SKM-1 treated with dmso at 0.1 percent for 144 hours (cell line): ENCODE results near the gene MED25.

ENCODE experiments used
- DNase-seq: peaks from one replicate; lab custom pipeline; 2025; ENCODE audit not compliant: unreplicated experiment; lab: John Stamatoyannopoulos, UW

The MED25 gene

GRCh38 chr19:49798574-49798973 is 19.5 kb upstream of the MED25 start:
- no peak for DNase-seq

DNA sequence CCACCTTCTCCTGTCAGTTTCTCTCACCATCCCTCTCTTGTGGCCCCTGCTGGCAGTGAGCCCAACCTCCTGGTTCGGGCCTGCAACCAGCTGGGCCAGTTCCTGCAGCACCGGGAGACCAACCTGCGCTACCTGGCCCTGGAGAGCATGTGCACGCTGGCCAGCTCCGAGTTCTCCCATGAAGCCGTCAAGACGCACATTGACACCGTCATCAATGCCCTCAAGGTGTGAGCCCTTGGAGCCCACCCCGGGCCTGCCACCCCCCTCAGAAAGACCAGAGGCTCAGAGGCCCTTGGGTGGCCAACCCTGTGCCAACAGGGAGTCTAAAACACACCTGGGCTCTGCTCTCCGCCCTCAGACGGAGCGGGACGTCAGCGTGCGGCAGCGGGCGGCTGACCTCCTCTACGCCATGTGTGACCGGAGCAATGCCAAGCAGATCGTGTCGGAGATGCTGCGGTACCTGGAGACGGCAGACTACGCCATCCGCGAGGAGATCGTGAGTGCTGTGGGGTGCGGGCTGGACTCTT is 18.8 kb upstream of the MED25 start:
- DNase-seq = no peak

DNA sequence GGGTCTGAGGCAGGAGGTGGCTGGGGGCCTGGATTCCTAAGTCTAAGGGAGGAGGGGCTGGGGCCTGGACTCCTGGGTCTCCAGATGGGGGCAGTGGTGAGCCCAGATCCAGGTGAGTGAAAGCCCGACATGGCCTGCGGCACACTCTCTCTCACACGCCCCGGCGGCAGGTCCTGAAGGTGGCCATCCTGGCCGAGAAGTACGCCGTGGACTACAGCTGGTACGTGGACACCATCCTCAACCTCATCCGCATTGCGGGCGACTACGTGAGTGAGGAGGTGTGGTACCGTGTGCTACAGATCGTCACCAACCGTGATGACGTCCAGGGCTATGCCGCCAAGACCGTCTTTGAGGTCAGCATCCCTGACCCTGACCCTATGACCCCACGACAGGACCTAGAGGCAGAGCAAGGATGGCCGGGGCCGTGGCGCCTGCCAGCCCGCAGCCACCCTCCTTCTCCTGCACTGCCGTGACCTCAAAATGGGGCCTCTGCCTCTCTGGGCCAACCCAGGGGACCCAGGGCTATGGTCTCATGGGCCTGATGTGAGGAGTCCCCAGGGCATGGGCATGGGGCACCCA is 18.2 kb upstream of the MED25 start:
- DNase-seq = no peak

- DNase-seq = no peak
These were observed 17.3 kb upstream of the MED25 start for GRCh38 chr19:49800771-49801170.

- DNase-seq = no peak
These were observed 16.6 kb upstream of the MED25 start for GRCh38 chr19:49801401-49801888.

DNA sequence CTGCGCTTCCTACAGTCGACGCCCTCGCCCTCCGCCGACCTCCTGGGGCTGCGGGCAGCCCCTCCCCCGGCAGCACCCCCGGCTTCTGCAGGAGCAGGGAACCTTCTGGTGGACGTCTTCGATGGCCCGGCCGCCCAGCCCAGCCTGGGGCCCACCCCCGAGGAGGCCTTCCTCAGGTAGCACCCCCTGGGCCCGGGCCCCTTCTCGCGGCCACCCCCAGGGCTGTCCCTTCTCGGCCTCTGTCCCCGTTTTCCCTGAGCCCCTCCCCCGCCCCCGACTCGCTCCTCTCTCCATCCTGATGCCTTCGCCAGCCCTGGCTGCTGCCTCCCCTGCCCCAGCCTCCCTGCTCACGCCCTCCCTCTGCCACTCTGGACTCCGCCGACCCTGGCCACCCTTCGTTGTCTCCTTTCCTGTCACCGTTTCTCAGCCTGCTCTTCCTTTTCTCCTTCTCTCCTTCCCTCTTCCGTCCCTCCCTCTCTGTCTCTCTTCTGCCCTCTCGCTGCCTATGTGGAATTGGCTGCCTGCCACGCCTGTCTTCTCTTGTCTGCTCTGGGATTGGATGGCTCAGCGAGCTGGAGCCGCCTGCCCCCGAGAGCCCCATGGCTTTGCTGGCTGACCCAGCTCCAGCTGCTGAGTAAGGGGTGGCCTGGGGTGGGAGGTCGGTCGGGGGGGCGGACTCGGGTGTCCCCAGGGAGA is 16.0 kb upstream of the MED25 start:
- no peak for DNase-seq

- DNase-seq = no peak
These were observed 15.1 kb upstream of the MED25 start for GRCh38 chr19:49802836-49803528.

DNA sequence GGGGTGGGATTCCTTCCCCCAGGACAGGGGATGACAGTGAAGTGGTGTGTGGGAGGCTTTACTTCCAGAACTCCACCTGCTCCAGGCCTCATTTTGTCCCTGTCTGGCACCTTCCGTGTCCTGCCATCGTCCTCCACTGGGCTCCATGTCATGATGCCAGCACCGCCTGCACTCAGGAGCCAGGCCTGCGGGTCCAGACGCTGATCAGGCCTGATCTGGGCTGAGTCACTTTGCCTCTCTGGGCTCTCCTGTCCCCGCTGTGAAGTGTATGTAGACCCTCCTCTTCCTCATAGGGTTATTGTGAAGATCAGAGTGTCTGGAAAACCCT is 14.6 kb upstream of the MED25 start:
- no peak for DNase-seq

GRCh38 chr19:49805822-49806619 is 12.1 kb upstream of the MED25 start:
- DNase-seq = no peak

GRCh38 chr19:49806620-49806959 is 11.5 kb upstream of the MED25 start:
- no peak for DNase-seq

- peak; percentile 29 for DNase-seq
These were observed 10.8 kb upstream of the MED25 start for GRCh38 chr19:49807058-49807903.

DNA sequence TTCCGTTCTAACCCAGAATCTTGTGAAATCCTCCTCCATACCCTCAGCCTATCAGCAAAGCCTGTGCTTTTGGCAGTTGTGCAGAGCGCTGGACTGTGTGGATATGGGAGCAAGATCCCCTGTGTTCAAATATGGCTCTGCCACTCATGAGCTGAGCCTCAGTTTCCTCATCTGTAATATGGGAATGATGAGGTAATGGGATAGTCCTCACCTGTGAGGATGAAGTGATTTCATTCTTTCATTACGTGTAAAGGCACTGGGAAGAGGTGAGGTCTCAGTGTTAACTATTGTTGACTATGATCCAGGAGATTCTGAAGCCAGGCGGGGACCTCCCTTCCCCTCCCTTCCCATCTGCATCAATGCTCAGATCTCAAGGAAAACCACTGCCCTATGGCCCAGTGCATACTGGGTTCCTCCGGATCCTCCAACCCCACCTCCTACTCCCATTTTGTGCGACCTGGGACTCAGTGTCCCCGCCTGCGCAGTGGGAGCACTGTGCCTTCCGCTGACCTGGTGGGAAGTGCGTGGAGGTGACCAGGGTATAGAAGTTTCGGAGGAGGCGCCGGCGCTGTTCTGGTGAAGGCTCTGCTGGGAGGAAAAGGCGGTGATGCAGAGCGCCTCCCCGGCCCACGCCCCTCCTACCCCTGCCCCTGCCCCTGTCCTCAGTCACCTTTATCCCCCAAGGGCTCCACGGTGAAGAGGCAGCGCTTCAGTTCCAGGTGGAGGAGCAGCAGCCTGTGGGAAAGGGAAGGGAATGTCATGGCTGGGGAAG is 10.0 kb upstream of the MED25 start:
- no peak for DNase-seq

- DNase-seq = peak; percentile 9
These were observed 9.4 kb upstream of the MED25 start for GRCh38 chr19:49808711-49809159.

DNA sequence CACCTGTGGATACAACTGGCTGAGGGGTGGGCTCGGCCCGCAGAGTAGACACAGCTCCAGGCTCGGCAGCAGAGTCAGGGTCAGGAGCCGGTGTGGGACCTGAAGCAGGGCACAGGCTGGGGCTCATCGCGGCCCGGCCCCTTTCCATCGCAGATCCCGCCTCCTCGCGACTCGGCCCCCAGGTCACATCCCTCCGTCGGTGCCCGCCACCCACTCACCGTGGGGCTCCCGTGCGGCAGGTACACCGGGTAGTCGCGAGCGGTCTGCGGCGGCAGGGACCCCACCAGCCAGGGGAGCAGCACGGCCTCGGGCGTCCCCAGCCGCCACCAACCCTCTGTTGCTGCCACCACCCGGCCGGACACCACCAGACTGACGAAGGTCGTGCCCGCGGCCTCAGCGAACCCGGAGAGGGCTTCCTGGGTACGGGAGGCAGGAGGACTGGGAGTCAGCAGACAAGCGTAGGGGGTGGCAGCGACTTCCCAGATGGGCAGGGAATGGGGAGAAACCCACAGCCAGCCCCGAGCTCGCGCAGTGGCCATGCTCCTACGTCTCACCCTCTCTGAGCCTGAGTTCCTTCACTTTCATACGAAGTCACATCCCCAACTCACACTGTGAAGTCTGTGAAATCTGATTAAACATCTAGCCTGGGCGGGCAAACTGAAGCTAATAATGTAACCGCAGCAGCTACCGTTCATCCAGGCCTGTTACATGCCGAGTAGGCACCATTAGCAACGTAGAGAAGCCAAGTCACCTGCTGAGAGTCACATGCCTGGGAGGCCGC is 8.7 kb upstream of the MED25 start:
- DNase-seq = no peak

GRCh38 chr19:49809941-49810389 is 8.1 kb upstream of the MED25 start:
- DNase-seq = no peak

- DNase-seq = no peak
These were observed 6.8 kb upstream of the MED25 start for GRCh38 chr19:49811328-49811727.

- DNase-seq = no peak
These were observed 5.6 kb upstream of the MED25 start for GRCh38 chr19:49812452-49812996.

DNA sequence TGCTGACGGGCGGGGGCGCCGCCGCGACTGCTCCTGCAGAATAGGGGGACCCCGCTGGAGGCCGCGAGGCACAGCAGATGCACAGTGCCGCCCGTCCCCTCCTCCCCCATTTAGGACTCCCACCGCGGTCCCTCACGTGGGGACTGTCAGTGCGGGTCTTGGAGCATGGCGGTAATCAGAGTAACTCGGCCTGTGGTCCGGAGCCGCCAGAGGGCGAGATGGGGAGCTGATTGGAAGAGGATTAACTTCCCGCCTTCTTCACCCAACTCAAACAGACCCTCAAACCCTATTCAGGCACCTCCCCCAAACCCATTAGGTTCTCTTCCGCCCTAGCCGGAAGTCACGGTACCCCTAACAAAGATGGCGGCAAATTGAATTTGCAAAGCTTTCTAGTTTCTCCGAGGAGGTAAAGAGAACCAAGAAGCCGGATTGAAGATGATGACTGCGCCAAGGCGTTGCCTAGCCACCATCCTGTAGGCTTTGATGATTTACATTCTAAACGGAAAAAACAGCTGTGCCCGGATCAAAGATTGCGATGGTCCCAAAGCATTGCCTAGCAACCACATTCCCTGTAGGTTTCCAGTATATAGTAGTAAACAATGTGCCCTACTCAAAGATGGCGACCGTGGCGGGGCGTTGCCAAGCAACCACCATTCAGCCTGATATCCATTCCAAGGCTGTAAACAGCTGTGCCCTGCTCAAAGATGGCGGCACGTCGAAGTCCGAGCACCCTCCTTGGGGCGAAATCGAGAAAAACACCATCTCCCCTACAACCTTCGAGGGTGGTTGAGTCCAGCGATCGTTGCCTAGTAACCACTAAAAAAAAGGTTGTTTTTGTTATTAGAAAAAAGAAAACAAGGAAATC is 4.9 kb upstream of the MED25 start, which contains the start of gene FUZ:
FUZ (minus strand) TSS at position 296 of the 865 bp plus-strand sequence; CDS start at position 110, 186 bp downstream.
- no peak for DNase-seq
